Measurements from ENCODE around the gene CHFR.
A peak's percentile ranks its signal among the peaks of the same experiment; 100 is the strongest.
"Not testable (repeated sequence)": the region's sequence is repeated elsewhere in the genome, so short reads cannot be mapped to it uniquely, and the experiment has no call there.

The CHFR gene

GRCh38 chr12:132818562-132818961 is 68.8 kb downstream of the CHFR start:
- no peak overlapping the region for H3K27ac ChIP-seq

GRCh38 chr12:132814232-132814631 is 73.2 kb downstream of the CHFR start:
- H3K27ac ChIP-seq, result no peak overlapping the region
- DNase-seq (ENCODE audit: low read depth, low spot score), result no peak

More at GRCh38 chr12:132818562-132818961, 68.8 kb downstream of the CHFR start:
- DNase-seq (ENCODE audit: low read depth, low spot score), result no peak

- no peak for DNase-seq (ENCODE audit: low read depth, low spot score)
- H3K27ac ChIP-seq, result no peak overlapping the region
Measured at GRCh38 chr12:132813443-132813842, 74.0 kb downstream of the CHFR start.

DNA sequence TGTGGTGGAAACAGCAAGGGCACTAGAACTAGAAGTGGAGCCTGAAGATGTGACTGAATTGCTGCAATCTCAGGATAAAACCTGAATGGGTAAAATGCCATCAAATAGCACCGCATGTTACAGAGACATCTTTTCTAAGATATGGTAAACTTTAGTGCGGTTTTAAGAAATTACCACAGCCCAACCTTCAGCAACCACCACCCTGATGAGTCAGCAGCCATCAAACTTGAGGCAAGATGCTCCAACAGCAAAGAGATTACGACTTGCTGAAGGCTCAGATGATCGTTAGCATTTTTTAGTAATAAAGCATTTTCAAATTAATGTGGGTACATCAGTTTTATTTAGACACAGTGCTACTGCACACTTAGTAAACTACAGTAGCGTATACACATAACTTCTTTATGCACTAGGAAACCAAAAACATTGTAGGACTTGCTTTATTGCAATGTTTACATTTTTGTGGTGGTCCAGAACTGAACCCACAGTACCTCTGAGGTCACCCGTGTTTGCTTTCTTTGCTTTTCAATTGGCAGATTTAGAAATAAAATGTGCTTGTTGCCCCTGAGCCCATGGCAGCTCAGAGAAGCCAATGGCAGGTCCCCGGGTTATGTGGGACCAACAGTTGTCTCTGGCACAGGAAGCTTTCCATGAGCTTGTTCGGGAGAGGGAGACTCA is 74.6 kb downstream of the CHFR start:
- DNase-seq (ENCODE audit: low read depth, low spot score), result no peak
- no peak overlapping the region for H3K27ac ChIP-seq

DNA sequence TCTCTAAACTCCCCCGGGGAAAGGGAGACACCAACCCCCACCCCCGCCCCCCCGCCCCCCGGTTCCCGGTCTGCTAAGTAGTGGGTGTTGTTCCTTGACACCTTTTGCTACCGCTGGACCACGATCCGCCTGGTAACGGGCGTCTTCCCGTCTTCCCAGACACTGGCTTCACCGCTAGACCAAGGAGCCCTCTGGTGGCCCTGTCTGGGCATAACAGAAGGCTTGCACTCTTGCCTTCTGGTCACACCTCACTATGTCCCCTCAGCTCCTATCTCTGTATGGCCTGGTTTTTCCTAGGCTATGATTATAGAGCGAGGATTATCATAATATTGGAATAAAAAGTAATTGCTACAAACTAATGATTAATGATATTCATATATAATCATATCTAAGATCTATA is 78.0 kb downstream of the CHFR start:
- not testable (repeated sequence) for DNase-seq (ENCODE audit: low read depth, low spot score); H3K27ac ChIP-seq

DNA sequence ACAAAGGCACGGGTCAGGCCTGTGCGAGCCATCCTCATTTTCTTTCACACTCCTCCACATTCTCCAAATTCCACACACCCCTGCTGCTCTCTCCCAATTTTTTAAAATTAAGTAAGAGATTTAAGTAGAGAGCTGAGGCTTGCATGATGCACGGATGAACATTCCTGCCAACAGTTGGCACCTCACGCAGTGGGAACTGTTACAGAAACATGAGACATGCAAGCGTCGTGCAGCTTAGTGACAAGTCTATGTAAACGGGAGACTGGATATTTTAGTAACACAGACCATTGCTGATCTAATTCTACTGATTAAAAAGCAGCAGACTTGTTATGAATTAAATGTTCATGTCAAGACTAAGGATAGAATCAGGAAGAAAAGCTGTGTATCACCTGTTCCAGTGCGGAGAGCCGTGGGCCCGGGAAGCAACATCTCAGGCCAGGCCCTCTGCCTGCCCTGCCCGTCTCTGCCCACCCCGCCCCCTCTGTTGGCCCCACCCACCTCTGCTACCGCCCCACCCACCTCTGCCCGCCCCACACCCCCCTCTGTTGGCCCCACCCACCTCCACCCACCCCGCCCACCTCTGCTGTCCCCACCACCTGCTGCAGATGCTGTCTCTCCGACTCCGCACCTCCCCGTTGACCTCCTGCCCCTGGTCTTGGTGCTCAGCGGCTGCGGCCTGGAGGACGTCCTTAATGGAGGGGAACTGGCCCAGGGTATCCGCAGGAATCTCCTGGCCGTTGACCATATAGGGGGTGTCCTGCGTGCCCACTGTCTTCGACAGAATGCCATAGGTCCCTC is 79.9 kb downstream of the CHFR start:
- no peak for DNase-seq (ENCODE audit: low read depth, low spot score)
- no peak overlapping the region for H3K27ac ChIP-seq

GRCh38 chr12:132806857-132807256 is 80.5 kb downstream of the CHFR start:
- H3K27ac ChIP-seq, result no peak overlapping the region
- no peak for DNase-seq (ENCODE audit: low read depth, low spot score)

DNA sequence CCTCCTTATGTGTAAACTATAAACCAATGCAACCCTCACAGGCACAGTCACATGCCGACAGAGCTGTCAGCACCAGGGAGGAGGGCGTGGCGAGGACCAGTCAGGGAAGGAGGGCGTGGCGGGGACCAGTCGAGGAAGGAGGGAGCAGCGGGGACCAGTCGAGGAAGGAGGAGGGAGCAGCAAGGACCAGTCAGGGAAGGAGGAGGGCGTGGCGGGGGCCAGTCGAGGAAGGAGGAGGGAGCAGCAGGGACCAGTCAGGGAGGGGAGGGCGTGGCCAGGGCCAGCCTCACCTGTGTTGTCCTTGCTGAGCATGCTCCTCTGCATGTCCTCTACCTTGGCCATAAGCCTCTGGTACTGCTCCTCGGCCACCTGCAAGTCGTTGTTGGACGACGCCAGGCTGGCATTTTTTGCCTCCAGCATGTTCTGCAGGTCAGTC is 83.0 kb downstream of the CHFR start:
- H3K27ac ChIP-seq, result no peak overlapping the region
- peak; percentile 64 for DNase-seq (ENCODE audit: low read depth, low spot score)

- DNase-seq (ENCODE audit: low read depth, low spot score), result no peak
- H3K27ac ChIP-seq, result no peak overlapping the region
Measured at GRCh38 chr12:132803888-132804287, 83.5 kb downstream of the CHFR start.

DNA sequence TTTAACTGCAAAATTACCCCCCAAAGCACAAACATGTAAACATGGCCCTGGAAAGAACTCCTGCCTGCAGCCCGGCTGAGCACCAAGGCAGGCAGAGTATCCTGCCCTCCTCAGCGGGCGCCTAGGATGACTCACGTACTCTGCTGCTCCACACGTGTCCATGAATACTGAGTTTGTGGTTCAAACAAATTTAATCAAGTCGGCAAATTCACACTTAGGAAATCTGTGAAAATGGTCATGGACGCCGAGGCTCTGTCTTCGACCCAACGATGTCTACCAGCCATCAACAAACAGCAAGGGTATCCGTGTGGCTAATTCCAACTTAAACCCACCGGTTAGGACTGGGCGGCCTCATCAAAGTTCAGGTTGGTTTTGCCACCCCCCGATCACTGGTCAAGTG is 84.3 kb downstream of the CHFR start:
- no peak for DNase-seq (ENCODE audit: low read depth, low spot score)

DNA sequence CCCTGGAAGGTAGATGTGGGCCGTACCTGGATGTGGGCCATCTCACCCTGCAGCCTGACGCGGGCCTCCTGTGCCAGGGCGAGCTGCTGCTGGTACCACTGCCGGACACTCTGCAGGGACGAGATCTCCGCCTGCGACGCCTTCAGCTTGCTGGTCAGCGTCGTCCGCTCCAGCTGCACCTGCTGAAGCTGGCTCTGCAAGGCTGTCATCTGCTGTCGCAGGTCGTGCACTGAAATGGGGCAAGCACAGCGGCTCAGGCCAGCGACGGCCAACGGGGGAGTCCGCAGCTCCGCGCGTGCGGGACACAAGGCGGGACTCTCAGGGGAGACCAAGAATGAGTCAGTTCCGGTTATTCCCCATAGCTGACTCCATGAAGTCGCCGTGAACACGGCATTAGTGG is 85.7 kb downstream of the CHFR start:
- no peak overlapping the region for H3K27ac ChIP-seq

More for the DNA sequence above, 84.3 kb downstream of the CHFR start:
- no peak overlapping the region for H3K27ac ChIP-seq

GRCh38 chr12:132798836-132799235 is 88.6 kb downstream of the CHFR start:
- no peak for DNase-seq (ENCODE audit: low read depth, low spot score)
- H3K27ac ChIP-seq, result no peak overlapping the region

More for the DNA sequence above, 85.7 kb downstream of the CHFR start:
- no peak for DNase-seq (ENCODE audit: low read depth, low spot score)

DNA sequence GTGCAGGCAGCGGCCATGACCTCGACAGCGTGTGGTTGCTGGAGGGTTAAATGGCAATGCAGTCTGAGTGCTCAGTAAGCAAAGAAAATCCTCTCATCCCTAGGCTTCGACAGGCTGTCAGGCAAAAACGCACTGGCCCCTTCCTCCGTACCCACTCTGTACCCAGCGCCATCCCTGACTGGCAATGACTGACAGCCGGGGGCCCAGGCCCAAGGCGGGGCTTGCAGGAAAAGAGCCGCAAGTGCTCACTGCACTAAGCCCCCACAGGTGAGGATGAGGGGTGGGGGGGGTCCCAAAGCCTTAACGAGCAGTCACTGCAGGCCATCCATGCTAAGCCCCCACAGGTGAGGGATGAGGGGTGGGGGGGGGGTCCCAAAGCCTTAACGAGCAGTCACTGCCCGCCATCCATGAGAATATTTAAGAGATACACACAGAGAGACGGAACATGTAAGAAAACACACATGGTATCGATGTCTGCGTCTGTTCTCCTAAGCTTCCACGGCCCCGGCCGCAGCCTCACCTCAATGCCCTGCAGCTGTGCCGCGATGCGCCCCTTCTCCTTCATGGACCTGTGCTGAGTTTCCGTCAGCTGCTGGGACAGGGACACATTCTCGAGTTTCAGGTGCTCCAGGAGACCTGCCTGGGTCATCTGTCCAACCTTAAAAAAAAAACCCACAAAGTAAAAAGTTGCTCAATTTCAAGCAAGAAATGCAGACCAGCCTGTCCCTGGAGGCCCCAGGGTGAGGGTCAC is 89.4 kb downstream of the CHFR start:
- DNase-seq (ENCODE audit: low read depth, low spot score), result no peak
- H3K27ac ChIP-seq, result no peak overlapping the region

DNA sequence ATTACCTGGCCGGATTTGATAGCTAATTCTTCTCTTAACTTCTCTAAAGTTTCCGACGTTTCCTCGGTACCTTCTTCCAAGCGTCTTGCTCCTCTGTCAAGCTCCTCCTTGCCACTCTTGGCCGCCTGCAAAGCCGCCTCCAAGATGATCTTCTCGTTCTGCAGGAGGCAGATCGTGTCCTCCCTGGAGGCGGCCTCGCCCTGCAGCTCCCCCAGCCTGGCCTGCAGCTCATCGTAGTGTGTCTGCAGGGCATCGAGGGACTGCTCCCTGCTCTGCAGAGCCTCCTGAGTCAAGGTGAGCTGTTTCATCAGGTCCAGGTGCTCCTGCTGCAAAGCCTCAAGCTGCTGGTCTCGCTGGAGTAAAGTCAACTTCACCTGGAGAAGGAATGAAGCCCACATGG is 91.6 kb downstream of the CHFR start:
- no peak overlapping the region for H3K27ac ChIP-seq
- no peak for DNase-seq (ENCODE audit: low read depth, low spot score)

- DNase-seq (ENCODE audit: low read depth, low spot score); H3K27ac ChIP-seq: not testable (repeated sequence)
Measured at GRCh38 chr12:132791940-132792339, 95.5 kb downstream of the CHFR start.

DNA sequence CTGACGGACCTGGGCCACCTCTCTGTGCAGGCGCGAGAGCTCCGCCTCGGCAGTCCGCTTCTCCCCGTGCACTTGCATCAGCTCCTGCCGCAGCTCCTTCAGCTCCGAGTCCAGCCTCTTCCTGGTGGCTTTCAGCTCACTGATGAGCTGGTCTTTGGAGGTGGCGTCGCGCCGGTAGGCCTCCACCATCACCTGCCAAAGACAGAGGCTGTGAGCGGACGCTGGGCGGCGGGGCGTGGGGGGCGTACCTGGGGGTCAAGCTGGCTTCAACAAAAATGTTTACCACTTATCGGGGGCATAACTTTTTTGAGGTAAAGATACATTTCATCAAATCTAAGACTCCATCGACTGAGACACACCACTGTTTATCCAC is 98.3 kb downstream of the CHFR start:
- DNase-seq (ENCODE audit: low read depth, low spot score), result no peak
- no peak overlapping the region for H3K27ac ChIP-seq

GRCh38 chr12:132788375-132789098 is 98.9 kb downstream of the CHFR start:
- H3K27ac ChIP-seq, result no peak overlapping the region
- DNase-seq (ENCODE audit: low read depth, low spot score), result no peak

- DNase-seq (ENCODE audit: low read depth, low spot score), result no peak
- no peak overlapping the region for H3K27ac ChIP-seq
Measured at GRCh38 chr12:132787877-132788276, 99.5 kb downstream of the CHFR start.

DNA sequence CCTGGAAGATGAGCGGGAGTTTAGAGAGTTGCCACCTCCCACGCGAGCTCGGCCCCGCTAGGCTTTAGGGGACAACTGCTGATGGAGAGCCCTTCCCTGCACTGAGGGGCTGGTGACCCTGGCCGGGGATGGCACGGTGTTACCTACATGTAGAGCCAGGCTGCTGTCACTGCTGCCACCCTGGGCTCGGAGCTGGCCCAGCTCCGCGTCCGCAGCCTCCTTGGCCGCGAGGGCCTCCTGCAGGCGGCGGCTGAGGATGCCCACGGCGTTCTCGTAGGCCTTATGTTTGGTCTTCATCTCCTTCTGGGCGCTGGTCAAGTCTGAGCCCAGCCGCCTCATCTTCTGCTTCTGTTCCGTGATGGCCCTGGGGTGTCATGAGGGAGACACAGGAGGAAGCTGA is 101.2 kb downstream of the CHFR start:
- DNase-seq (ENCODE audit: low read depth, low spot score), result no peak
- no peak overlapping the region for H3K27ac ChIP-seq

DNA sequence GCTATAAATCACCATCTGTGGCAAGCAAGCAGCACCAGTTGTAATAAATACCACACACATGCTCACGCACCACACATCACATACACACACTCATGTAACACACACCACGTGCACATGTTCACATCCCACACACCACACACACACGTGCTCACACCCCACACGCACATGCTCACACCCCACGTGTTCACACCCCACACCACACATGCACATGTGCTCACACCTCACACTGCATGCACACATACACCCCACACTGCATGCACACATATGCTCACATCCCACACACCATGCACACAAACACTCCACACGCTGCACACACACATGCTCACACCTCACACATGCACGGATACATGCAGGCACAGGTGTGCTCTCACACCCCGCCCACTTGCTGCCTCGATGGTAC is 102.8 kb downstream of the CHFR start:
- no peak overlapping the region for H3K27ac ChIP-seq
- DNase-seq (ENCODE audit: low read depth, low spot score), result no peak

Data from epithelial cell of prostate (primary cell).